HG03565 (cell line): ENCODE data around the gene RFPL3.

ENCODE experiments used
- ATAC-seq: cut with Tn5 transposase; IDR thresholded peaks from one replicate; pipeline ENCODE4 v1.9.1; 2021; ENCODE audit warnings: mild to moderate bottlenecking, moderate library complexity; ENCODE audit not compliant: unreplicated experiment

Gene RFPL3

DNA sequence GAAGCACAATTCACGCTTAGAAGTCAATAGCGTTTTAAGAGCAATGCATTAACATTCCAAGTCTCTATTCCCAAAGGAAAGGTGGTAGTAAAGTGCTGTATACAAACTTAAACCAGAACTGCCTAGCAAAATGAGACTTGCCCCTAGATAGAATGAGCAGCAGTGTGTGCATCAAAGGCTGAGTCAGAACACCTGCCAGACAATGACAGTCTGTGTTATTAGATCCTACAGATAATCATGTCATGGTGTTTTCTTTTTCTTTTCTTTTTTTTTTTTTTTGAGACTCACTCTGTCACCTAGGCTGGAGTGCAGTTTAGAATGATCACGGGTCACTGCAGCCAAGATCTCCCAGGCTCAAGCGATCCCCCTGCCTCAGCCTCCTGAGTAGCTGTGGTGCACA is 52.8 kb downstream of the RFPL3 start:
- ATAC-seq: no peak
